HG02642 (cell line): ENCODE data around the gene NOL3.

Experiments
- ATAC-seq: cut with Tn5 transposase; IDR thresholded peaks from one replicate; pipeline ENCODE4 v1.9.1; 2021; ENCODE audit warnings: mild to moderate bottlenecking; ENCODE audit not compliant: unreplicated experiment, poor library complexity

Gene NOL3

DNA sequence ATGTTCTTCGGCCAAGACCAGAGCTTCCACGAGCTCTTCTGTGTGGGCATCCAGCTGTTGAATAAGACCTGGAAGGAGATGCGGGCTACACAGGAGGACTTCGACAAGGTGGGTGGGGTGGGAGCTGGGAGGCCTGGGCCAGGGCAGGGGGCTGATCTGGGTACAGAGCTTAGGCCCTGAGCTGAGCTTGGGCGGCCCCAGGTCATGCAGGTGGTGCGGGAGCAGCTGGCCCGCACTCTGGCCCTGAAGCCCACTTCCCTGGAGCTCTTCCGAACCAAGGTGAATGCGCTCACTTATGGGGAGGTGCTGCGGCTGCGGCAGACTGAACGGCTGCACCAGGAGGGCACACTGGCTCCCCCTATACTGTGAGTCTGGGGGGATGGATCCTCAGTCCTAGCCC lies 32.1 kb downstream of the NOL3 start:
- no peak for ATAC-seq

DNA sequence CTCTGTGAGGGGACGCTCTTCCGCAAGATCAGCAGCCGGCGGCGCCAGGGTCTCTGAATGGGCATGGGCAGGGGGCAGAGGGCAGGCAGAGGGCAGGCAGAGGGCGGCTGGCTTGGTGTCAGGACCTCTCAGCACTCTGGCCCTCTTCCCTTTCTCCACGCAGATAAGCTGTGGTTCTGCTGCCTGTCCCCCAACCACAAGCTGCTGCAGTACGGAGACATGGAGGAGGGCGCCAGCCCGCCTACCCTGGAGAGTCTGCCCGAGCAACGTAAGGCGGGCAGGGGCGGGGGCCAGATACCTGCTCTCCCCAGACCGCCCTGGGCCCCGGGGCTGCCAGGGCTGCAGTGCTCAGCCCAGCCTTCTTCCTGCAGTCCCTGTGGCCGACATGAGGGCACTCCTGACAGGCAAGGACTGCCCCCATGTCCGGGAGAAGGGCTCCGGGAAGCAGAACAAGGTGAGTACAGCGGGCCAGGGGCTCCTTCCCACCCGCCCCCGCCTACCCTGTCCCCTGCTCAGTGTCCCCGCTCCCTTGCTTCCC lies 32.7 kb downstream of the NOL3 start:
- ATAC-seq, result no peak

- ATAC-seq, result no peak
These were observed 33.7 kb downstream of the NOL3 start for GRCh38 chr16:67204076-67204475.

- no peak for ATAC-seq
These were observed 35.9 kb downstream of the NOL3 start for GRCh38 chr16:67206129-67206837.

- no peak for ATAC-seq
These were observed 36.5 kb downstream of the NOL3 start for GRCh38 chr16:67206838-67207248.

DNA sequence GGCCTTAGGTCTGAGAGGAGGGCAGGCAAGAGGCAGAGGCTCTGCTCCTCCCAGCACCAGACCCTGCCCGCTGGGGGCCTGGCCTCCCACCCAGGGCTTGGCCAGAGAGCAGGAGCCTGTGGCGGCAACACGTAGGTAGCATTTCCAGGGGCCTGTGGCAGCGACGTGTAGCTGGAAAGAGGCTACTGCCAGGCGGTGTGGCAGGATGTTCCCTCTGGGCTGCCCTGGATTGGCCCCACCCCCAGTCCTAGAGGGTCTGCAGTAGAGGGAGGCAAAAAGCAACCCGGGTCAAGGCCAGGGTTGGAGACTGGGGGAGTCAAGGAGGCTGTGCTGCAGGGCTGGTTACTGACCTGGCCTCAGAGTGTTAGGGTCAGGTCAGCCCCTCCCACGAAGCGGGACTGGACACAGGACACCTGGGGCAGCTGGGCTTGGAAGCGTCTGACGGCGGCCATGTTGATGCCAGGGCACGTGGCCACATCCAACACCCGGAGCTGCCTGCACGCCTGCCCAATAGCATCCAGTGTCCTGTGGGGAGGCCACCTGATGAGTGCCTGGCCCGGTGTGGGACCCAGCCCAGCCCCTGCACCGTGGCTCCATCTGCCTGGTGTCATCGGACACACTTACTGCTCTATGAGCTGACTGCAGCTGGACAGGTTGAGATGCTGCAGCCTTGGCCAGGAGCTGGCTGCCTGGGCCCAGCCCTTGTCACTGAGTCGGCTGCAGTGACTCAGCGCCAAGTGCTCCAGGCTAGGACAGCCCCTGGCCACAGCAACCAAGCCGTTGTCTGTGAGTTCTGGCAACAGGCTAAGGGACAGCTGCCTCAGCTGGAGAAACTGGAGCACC lies 37.1 kb downstream of the NOL3 start:
- no peak for ATAC-seq

GRCh38 chr16:67208154-67208896 lies 38.0 kb downstream of the NOL3 start:
- ATAC-seq, result no peak

- ATAC-seq, result no peak
These were observed 39.2 kb downstream of the NOL3 start for GRCh38 chr16:67209565-67209964.

DNA sequence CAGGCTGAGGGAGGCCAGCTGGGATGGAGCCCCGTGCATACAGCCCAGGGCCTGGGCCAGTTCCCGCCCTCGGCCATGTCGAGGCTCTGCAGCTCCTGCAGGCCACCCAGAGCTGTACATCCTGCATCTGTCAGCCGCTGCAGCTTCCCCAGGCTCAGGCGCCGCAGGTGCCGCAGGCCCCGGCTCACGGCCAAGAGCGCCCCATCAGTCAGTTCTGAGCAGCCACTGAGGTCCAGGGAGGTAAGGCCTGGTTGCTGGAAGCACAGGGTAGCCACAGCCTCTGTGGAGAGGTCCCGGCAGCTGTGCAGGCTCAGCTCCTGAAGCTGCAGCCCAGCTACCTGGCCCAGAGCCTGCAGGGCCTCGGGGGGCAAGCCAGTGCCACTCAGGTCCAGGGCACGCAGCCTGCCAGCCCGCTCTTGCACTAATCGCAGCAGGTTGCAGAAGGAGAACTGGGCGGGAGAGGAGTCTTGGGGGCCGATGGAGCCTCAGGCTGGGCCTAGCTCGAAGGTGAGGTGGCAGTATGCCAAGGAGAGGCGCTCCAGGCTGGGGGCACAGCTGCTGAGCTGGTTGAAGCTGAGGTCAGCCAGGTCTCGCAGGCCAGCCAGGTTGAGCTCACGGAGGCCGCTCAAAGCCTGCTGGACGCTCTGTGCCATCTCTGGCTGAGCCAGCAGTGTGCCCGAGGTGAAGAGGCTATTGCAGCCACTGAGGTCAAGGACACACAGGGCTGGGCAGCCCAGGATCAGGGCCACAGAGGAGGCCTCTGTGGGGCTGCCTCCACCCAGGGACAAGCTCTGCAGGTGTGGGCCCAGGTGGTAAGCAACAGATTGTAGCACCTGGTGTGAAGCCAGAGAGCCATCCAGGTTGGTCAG lies 40.0 kb downstream of the NOL3 start:
- ATAC-seq, result no peak

GRCh38 chr16:67211674-67212073 lies 41.3 kb downstream of the NOL3 start:
- ATAC-seq, result no peak

- no peak for ATAC-seq
These were observed 42.4 kb downstream of the NOL3 start for GRCh38 chr16:67212766-67213165.

DNA sequence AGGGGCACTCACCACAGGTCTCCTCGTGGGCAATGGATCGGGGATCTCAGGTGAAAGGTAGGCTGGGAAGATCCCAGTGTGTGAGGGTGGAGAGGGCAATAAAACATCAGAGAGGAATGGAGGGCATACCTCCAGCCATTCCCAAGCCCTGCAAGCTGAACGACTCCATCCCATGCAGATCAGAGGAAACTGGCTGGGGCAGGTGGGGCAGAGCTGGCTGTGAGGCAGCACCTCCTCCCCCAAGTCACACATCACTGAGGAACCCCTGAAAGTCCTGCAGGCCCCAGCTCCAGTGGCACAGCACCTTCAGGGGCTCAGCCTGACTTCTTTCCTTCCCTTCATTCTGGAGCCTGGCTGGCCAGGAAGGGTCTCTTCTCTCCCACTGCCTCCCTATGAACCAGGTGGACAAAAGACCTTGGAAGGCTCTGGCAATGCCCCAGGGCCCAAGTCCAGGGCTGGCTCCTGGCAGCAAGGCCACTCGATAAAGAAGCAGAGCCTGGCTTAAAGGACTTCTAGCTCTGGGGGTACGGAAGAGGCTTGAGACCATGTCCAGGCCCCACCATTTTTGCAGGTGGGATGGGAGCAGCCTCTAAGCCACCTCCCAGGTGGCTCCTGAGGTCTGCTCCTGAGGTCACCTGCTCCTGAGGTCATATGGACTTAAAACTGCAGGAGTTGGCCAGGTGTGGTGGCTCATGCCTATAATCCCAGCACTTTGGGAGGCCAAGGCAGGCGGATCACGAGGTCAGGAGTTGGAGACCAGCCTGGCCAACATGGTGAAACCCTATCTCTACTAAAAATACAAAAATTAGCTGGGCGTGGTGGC lies 43.1 kb downstream of the NOL3 start:
- ATAC-seq, result no peak

- ATAC-seq, result no peak
These were observed 45.4 kb downstream of the NOL3 start for GRCh38 chr16:67215706-67216105.

DNA sequence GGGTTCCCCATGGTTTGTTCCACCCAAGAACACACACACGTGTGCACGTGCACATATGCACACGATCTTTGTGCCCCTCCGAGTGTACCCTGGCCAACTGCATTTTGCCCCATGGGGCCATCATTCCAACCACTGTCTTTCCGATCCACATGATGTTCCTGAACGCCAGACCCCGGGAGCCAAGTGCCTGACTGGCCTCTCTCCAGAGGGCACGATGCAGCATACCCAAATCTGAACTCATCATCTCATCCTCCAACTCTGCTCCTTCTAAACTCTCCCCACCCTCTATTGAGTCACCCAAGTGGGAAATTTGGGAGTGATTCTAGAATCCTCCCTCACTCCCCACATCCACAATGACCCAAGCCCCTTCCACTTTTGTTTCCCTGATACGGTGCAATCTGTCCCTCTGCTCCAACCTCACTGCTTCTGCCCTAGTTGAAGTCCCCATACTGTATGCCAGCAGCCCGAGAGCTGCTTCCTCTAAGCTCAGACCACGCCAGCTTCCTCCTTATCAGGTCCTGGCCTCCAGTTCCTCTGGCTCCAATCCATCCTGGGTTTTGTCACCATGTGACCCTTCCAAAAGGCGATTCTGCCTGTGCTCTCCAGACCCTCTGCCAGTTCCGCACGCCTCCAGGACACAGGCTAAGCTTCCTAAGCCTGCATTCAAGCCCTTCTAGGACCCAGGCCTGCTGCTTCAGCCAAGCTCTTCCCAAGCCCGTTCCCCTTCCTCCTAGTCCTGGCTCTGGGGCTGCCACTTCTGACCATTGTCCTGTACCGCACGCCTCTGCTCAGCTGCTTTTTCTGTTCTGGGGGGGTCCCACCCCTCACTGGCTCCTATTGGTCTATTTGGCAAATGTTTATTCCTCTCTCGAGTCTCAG lies 46.5 kb downstream of the NOL3 start:
- ATAC-seq, result no peak

GRCh38 chr16:67223992-67224391 lies 53.7 kb downstream of the NOL3 start:
- no peak for ATAC-seq
